HTR-8/SVneo (cell line): Measurements from ENCODE around the gene NEIL3.

Source experiments
- DNase-seq: peaks from one replicate; pipeline ENCODE4 v3.0.0; 2011; ENCODE audit warnings: low spot score, mixed read lengths; ENCODE audit not compliant: insufficient read length
- FAIRE-seq: peaks from 2 replicates; lab custom pipeline; 2011; peaks lifted over from hg19 to GRCh38; lab: Jason Lieb, UNC

The NEIL3 gene

DNA sequence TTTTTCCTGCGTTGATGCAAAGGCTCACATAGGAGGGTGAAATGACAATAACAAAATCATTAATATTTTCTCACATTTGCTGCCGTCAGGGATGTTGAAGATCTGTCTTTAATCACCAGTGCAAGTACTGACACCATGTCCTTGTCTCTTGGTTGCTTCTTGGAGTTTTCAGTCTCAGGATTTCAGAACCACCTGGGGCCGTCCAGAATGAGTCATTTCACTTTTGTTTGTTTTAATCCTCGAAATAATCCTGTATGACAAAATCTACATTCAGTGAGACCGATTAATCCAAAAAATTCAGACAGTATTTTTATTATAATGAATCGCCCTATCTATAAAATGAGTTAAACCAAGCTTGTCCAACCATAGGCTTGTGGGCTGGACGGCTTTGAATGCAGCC lies 47.2 kb downstream of the NEIL3 start:
- DNase-seq (no peak), FAIRE-seq (no peak)

DNA sequence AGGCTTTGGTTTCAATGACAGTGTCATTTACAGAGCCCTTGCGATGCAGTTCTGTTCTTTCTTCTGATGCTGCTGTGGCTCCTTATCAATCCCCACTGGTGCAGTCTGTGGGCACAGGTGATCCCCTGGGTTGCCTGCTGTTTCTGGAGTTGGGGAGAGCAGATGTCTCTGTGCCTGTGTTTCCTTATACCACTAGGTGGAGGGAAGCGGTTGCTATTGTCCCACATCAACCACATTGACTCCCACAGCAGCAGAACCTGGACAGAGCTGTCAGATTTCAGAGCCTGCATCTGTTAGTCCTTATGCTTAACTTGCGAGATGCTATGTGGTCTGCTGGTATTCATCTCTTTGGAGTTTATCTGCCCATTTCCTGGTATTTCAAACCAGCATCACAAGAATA lies 57.7 kb downstream of the NEIL3 start:
- FAIRE-seq, result no peak
- DNase-seq, result no peak

DNA sequence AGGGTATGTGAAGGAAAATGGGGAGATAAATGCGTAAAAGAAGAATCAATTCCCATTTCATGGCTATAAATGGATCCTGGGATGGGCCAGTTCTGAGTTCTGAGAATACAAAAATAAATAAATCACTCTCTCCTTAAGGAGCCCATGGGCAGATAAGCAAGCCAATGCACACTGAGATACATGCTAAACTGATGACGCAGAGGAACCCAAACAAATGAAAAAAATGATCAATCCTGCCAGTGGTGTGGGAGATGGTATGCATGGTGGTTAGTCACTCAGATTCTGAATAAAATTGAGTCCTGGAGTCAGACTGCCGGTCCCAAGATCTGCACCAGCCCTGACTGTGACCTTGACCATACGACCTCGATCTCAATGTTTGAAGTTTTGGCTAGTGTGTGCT lies 59.7 kb downstream of the NEIL3 start:
- peak; percentile 81 for FAIRE-seq
- DNase-seq, result peak; percentile 28

DNA sequence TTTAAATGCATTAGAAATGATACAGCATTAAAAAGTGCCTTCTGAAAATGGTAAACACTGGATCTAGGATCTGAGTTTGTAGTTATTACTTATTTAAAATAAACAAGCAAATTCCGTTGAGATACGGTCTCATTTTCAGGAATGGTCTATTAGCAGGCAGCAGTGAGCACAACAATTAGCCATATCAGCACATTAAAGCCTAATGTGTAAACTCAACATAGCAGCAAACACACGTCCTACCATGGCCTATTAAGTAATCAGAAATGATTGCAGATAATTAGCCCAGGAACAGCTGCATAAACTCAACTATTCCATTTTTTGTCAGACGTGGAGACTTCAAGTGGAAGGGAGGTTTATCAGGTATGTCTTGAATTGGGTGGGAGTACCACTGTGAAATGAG lies 61.8 kb downstream of the NEIL3 start:
- FAIRE-seq (peak; percentile 67), DNase-seq (no peak)

DNA sequence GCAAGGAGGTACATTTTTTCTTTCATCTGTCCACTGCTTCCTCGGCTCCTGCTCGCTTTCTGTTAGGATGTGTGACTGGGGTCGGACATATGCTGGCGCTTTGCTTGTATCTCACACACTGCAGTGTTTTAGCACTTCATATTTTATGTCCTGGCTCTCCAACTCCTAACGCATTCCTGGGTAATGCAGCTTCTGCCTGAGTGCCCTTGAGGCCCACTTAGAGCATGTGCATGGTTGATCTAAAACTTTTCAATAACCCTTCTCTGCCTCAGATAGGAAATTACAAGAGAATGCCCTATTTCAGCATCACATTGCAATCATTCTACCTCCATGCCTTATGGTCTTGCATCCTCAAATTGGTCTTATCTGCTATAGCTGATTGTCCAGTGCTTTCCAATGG lies 65.3 kb downstream of the NEIL3 start:
- FAIRE-seq, result no peak
- DNase-seq, result no peak

DNA sequence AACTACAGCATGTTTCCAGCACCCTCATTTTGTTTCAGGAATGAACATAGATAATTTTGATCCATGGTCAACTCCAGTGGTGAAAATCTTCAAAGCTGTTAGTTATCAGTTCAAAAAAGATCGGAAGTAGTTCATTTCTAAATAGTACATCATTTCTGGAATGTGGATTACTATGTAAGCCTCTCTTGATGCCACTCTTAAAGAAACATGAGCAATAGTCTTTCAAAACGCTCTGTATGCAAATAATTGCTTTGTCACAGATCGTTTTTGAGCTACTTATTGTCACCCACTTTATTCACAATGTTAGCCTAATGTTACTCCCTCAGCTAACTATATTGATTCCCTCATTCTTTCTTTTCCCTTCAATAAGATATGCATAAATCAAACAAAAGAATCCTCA lies 65.7 kb downstream of the NEIL3 start:
- DNase-seq (no peak), FAIRE-seq (no peak)

DNA sequence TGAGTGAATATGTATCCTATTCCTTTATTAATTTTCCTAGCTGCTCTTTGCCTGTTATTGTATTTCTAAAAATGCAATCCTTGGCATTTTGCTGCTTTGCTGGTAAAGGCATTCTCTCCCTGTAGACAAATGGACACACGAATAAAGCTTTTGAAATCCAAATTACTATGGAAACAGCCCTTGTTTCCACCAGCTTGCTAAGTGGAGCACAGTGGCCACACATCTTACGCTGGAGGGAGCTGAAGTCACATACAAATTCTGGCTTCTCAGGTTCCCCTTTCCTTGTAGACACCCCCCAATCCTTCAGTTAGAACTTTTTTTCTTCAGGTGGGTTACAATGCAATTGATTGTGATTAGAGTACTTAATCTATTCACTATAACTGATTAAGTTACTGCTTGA lies 66.3 kb downstream of the NEIL3 start:
- DNase-seq, result no peak

DNA sequence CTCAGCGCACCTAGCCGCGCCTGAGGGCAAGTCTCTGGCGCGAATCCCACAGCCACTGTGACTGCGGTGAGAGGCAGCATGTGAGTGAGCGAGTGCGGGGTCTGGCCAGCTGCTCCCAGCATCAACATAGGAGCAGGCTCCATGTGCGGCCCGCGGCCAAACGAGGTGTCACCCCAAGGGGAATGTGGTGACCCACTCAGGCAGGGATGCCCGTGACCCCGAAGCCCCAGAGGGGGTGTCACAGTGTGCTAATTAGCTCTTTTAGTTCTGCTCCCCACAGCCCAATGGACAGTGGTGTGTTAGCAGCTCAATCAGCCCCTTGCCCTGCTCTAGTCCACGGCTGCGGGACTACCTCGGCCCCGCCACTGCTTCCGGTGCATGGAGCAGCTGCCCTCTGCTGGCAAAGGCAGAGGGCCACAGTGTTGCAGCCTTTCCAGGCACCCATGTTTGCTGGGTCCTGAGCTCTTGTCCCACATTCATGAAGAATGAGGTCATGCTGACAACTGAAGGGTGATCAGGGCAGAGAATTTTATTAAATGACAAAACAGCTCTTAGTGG lies 71.1 kb downstream of the NEIL3 start:
- FAIRE-seq, result peak; percentile 83

More for the DNA sequence above, 66.3 kb downstream of the NEIL3 start:
- FAIRE-seq, result no peak

DNA sequence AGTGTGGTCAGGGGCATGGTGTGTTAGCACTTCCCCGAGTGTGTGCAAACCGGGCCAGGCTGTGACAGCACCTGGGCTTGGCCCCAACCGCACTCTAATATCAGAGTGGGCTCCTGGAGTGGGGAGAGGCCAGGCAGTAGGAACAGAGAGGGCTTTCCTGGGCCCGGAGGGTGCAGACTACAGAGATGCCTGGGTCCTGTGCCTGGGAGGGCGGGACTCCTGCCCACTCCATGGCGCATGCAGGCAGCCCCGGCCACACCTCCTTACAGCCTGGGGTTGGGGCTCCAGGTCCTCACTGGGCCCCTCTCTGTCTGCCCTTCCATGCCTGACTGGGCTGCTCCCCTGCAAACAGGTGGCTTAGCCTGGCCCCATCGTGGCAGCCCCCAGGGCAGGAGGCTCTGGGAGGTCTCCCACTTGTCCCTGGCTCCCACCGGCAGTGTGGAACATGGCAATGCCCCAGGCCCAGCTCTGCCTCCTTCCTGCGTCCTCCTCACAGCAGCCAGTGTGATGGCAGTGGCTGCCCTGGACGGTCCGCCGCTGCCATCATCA lies 72.2 kb downstream of the NEIL3 start:
- FAIRE-seq (no peak), DNase-seq (no peak)

More for the DNA sequence above, 71.1 kb downstream of the NEIL3 start:
- DNase-seq, result peak; percentile 19

DNA sequence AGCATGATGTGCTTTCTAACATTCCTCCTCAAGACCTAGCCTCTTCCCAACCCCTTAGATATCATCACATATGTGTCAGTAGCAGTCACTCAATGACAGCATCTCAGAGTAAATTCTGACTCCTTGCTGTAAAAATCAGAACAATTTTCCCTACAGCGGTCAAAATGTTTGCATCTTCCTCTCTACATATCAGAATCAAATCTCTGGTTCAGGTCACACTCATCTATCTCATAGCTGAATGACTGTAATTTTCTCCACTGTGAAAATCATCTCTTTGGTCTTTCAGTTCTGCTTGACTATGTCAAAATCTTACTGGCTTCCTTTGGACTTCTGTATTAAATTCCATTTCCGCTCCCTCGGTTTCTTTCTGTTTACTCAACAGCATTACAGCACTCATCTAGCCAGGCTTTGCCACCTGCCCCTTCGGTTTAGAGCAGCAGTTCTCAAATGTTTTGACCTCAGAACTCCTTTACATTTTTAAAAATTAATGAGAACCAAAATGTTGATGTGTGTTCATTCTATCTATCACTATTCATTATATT lies 75.3 kb downstream of the NEIL3 start:
- FAIRE-seq, result no peak
- no peak for DNase-seq

DNA sequence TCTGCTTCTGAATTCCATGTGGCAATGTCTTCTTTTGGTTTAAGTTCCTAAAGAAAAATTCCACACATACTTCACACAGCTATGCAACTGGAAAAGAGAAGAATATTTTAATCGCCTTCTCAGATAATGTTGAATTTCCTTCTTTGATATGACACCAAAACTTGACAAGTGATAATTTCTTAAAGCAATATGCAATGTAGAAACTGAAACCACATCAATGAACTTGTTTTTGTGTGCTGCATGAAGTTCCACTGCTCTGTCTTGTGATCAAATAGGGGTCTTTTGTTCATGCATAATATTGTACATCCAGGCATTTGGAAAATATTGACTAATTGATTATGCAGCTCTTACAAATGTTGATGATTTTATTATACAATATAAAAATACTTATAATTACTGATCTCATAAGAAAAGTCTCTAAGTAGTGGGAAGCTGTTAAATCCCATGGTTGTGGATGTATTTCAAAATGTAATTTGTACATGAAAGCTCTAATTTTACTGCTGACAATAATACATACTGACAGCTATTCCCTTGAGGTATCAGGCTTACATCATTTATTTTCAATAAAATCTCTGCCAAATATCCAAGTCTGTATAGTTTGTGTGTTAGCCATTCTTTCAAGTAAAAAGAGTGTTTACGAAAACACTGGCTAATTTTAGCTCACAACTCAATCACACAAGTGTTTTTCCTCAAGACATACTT lies 76.1 kb downstream of the NEIL3 start:
- DNase-seq (no peak), FAIRE-seq (no peak)

DNA sequence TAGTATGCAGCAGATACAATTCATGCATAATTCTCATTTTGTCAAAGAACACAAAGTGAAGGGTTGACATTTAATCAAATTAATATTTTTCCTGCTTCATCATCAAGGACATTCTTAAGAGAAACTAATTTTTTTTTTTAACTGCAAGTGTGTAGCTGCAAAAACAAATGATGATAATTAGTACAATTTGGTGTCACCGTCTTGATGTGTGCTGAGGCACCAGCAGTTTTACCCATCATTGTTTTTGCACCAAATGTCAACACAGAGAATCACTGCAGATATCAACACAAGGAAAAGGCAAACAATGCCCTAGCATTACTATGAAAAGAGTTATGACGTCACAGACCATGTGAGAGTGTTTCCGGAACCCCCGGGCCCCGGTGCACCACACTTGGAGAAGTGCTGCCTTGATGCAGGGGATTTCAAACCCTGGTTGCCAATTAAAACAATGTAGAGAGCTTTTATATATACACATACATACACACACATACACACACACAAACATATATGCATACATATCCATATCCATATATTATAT lies 76.7 kb downstream of the NEIL3 start:
- no peak for DNase-seq
- FAIRE-seq, result no peak

DNA sequence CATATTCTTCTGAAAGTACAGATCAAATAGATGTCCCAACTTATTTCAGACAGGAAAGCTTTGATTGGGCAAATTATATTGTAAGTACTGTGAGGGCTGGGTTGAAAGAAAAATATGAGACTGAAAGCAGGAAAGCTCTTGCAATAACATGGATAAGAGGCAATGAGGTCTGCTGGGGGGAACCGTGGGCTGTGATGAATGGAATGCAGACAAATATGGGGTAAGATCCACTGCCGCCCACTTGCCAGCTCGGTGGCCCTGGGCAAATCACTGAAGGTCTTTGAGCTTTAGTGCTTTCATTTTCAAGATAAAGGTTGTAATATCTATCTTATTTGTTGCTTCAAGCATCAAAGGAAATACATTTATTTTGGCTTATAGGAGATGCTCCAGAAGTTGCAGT lies 81.6 kb downstream of the NEIL3 start:
- no peak for DNase-seq
- FAIRE-seq, result no peak

DNA sequence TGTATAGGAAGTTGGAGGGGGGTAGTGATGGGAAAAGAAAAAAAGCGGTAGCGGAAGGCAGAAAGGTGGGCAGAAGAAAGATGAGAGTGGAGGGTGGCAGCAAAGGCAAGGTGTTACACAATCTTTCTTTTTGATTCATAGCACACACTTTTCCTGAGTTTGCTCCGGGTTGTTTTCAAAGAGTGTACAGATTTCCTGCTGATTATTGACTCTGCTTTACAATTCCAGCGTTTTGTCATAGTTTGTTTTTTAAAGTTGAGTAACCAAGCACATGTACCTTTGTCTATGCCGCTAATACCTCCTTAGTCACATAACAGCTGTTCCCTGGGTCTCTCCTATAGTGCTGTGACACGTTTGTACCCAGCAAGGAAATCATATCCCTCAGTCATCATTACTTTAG lies 82.3 kb downstream of the NEIL3 start:
- DNase-seq (no peak), FAIRE-seq (no peak)

DNA sequence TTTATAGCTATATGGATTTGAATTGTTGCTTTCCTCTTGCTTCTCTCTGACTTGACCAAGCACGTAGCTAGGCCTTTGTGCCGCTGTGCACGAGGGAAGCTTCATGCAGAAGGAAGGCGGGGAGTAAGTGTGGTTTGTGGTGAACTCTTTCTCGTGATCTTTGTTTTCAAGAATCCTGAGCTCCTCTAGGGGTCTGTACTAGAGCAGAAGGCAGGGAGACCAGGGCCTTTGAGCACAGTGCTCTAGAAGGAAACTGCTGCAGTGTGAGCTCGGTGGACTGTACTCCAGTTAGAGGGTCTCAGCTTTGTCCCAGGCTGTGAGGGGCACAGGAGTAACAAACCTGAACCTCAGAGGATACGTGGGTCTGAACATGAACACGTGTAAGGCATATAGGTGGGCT lies 83.6 kb downstream of the NEIL3 start:
- DNase-seq, result no peak

DNA sequence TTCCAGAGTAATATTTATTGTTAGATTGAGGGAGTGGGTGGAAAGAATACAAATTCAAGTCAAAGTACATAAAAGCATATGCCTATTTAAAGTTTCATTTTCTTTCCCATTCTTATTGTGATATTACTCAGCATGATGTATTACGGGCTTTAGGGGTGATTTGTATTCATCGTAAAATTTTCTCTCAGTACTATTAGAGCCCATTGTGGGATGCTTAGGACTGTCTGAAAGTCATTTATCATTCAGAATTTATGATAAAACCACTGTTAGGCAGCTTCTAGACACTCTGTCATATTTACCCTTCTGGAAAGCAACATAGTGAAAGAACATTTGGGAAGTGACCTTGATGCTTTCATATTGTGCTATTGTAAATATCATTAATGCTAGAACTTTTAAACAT lies 86.7 kb downstream of the NEIL3 start:
- FAIRE-seq (no peak), DNase-seq (no peak)

More for the DNA sequence above, 83.6 kb downstream of the NEIL3 start:
- FAIRE-seq, result peak; percentile 31

DNA sequence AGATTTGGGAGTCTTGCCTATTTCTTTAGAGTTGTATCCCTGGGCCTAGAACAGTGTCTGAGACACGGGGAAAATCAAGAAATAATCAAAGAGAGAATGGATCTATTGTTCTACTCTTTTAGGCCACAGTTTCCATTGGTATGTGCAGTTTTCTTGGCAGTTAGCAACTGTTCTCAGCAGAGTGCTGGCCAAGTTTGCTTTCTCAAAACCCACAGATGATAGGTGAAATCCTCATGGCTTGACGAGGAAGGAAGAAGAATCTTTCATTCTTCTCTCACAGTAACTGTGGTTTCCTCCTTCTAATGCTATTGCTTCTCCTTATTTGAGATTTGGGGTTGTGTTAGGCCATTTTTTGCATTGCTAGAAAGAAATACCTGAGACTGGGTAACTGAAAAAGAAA lies 90.4 kb downstream of the NEIL3 start:
- FAIRE-seq (no peak), DNase-seq (no peak)

DNA sequence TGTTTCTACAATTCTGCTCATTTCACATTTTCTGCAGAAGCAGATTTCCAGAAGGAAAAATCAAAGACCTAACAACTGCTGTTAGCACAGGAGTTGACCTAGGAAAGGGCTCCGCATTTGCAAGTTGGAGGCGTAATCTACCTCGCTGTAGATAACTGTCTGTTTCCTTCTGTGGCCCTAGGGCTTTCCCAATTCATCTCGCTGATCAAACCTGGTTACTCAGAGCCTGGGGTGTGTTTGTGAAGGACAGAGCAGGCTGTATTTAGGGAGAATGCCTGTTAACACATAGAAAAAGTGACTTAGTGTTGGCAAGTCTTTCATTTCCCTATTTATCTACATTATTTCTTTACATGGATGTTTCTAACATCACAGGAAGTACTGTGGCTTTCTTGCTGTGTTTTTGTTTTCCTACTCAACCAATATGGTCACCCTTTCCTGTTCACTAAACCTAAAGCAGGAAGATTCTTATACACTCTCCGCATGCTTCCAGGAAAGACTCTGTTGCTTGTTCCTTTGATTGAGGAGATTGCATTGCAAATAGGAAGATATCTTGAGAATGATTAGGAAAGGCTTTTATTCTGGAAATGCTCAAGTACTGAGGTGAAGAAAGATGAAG lies 92.1 kb downstream of the NEIL3 start:
- FAIRE-seq (no peak), DNase-seq (no peak)

DNA sequence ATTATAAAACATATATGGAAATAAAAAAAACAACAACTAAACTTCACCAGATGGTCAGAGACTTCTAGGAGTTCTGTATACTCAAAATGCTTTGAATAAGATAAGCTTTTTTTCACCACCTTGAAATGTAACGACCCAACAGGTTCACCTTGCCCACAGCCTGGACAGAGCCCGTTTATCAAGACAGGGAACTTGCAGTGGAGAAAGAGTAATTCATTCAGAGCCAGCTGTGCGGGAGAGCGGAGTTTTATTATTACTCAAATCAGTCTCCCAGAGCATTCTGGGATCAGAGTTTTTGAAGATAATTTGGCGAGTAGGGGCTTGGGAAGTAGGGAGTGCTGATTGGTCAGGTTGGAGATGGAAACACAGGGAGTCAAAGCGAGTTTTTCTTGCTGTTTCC lies 94.1 kb downstream of the NEIL3 start:
- DNase-seq (no peak), FAIRE-seq (no peak)

DNA sequence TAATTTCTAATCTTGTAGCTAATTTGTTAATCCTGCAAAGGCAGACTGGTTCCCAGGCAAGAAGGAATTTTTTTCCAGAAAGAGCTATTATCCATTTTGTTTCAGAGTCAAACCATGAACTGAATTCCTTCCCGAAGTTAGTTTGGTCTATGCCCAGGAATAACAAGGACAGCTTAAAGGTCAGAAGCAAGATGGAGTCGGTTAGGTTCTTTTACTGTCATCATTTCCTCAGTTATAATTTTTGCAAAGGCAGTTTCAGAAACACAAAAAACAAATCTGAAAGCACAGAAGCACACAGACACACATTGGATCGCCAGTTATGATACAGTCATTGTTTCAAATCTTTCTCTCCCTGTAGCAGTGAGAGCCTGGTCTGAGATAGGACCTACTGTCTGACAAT lies 94.7 kb downstream of the NEIL3 start:
- FAIRE-seq (no peak), DNase-seq (no peak)

DNA sequence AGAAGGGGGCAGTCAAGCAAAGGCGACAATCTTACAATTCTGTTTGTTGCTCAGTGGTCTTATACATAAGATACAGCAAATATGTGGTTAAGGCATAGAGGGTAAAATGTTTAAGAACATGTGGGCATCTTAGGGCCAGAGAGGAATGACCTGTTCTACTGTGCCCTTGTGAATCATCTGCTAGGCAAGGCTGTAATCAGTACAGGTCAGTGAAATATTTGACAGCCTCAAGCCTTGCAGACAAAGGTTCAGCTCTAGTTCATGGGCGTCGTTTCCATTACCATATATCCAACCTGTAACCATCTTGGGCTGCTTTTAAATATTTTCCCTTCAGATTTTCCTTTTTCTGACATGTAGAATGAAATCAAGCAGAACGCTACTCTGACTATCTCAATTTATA lies 95.3 kb downstream of the NEIL3 start:
- peak; percentile 28 for FAIRE-seq
- DNase-seq, result no peak
